HG02943 (cell line): Measurements from ENCODE around the gene SERPINE1.

Source experiments
- ATAC-seq: cut with Tn5 transposase; IDR thresholded peaks from one replicate; pipeline ENCODE4 v1.9.1; 2021; ENCODE audit warnings: mild to moderate bottlenecking, low read depth, moderate library complexity; ENCODE audit not compliant: unreplicated experiment

The SERPINE1 gene

GRCh38 chr7:101166909-101167644 lies 40.2 kb downstream of the SERPINE1 start:
- ATAC-seq = no peak

- no peak for ATAC-seq
These were observed 40.9 kb downstream of the SERPINE1 start for GRCh38 chr7:101167645-101168411.

GRCh38 chr7:101168412-101169049 lies 41.6 kb downstream of the SERPINE1 start:
- ATAC-seq = no peak

GRCh38 chr7:101169110-101169837 lies 42.4 kb downstream of the SERPINE1 start:
- ATAC-seq = no peak

GRCh38 chr7:101169838-101170551 lies 43.1 kb downstream of the SERPINE1 start:
- ATAC-seq = no peak

- no peak for ATAC-seq
These were observed 43.9 kb downstream of the SERPINE1 start for GRCh38 chr7:101170617-101171441.

GRCh38 chr7:101171442-101171837 lies 44.5 kb downstream of the SERPINE1 start:
- no peak for ATAC-seq

- no peak for ATAC-seq
These were observed 45.3 kb downstream of the SERPINE1 start for GRCh38 chr7:101172005-101172853.

GRCh38 chr7:101172854-101173751 lies 46.2 kb downstream of the SERPINE1 start:
- ATAC-seq = no peak

GRCh38 chr7:101173752-101174244 lies 46.9 kb downstream of the SERPINE1 start:
- ATAC-seq = no peak

GRCh38 chr7:101174322-101174854 lies 47.5 kb downstream of the SERPINE1 start:
- no peak for ATAC-seq

GRCh38 chr7:101175664-101176063 lies 48.8 kb downstream of the SERPINE1 start:
- no peak for ATAC-seq

- ATAC-seq = no peak
These were observed 50.7 kb downstream of the SERPINE1 start for GRCh38 chr7:101177644-101178043.

GRCh38 chr7:101179117-101179516 lies 52.2 kb downstream of the SERPINE1 start:
- ATAC-seq = no peak

GRCh38 chr7:101179713-101180112 lies 52.8 kb downstream of the SERPINE1 start:
- no peak for ATAC-seq

- no peak for ATAC-seq
These were observed 53.3 kb downstream of the SERPINE1 start, which contains the start of gene NAT16 for GRCh38 chr7:101180130-101180755. TSS of gene NAT16 (minus strand) at chr7:101180293. CDS start at chr7:101174807, 5,486 bp downstream.
